ENCODE data around the gene ZNF398.

Gene ZNF398

GRCh38 chr7:149156898-149157297 lies 9.6 kb downstream of the ZNF398 start:
- no peak for TF ChIP-seq CTCF (IDR thresholded peaks at IDR 0.05; ENCODE audit: low read depth, low read length, missing control alignments)
- Histone ChIP-seq H3K27me3 (replicated peaks) (no peaks in the 10 kb centered on the region), H3K27ac (no peak overlapping the region), H3K4me3 (ENCODE audit: low read depth, low read length) (no peak overlapping the region), H3K36me3 (replicated peaks) (peaks cover 25% of the 10 kb centered on the region)
- in situ Hi-C loops (cut with HindIII; ENCODE audit: low pct_ligation_motif_present, low sequenced_read_pairs) = no loop called here
- DNase-seq = no peak

DNA sequence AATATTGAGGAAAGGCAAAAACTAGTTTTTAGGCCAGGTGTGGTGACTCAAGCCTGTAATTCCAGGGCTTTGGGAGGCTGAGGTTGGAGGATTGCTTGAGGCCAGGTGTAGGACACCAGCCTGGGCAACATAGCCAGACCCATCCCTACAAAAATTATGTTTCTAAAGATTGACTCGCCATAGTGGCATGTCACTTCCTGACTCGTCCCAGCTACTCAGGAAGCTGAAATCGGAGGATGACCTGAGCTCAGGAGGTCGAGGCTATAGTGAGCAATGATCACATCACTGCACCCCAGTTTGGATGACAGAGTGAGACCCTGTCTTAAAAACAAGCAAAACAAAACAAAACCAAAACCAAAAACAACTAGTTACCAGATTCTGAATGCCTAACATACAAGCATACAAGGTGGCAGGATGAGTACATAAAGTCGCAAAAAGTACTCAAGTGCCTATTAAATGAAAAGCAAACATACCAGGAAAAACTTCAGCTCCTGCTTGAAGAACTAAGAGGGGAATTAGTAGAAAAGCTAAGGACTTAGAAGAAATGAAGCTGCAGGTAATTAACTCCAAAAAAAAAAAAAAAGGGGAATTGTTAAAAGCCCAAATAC lies 14.1 kb downstream of the ZNF398 start:
- in situ Hi-C loops (cut with HindIII; ENCODE audit: low pct_ligation_motif_present, low sequenced_read_pairs) = no loop called here
- Histone ChIP-seq H3K4me3 (ENCODE audit: low read depth, low read length) (no peak overlapping the region), H3K27me3 (replicated peaks) (no peaks in the 10 kb centered on the region), H3K36me3 (replicated peaks) (peaks cover 28% of the 10 kb centered on the region), H3K27ac (no peak overlapping the region)
- no peak for DNase-seq
- no peak for TF ChIP-seq CTCF (IDR thresholded peaks at IDR 0.05; ENCODE audit: low read depth, low read length, missing control alignments)

GRCh38 chr7:149166142-149166541 lies 18.9 kb downstream of the ZNF398 start:
- no peak for DNase-seq
- no peak for TF ChIP-seq CTCF (IDR thresholded peaks at IDR 0.05; ENCODE audit: low read depth, low read length, missing control alignments)
- Histone ChIP-seq H3K36me3 (replicated peaks) (peaks cover 47% of the 10 kb centered on the region), H3K4me3 (ENCODE audit: low read depth, low read length) (no peak overlapping the region), H3K27ac (no peak overlapping the region), H3K27me3 (replicated peaks) (no peaks in the 10 kb centered on the region)
- in situ Hi-C loops (cut with HindIII; ENCODE audit: low pct_ligation_motif_present, low sequenced_read_pairs) = no loop called here

DNA sequence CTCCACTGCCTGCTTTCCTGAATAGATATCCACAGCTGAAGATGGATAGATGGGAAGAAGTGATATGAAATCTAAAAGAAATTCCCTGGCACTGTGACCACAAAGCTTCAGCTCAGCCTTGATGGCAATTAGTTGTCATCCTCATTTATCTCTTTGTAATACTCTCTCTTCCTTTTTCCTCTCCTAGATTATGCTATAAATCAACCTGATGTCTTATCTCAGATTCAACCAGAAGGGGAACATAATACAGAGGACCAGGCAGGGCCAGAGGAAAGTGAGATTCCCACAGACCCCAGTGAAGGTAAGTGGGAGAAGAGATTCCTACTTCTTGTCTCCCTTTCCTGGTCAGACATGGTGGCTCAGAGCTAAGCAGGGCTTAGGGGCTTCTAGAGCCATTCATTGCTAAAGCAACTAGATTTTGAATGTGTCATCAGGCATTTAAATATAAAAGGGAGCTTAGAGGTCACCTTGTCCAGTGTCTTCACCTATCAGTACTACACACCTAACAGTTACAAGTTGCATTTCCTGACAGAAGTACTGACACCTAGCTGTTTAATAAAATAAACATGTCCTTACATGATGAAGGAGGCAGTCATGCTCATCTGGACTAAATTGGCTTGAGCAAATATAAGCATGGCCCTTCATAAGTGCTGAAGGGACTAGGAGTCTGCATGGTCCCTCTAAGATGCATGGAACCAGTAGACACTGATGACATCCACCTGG lies 19.5 kb downstream of the ZNF398 start:
- Histone ChIP-seq H3K36me3 (replicated peaks) (peaks cover 46% of the 10 kb centered on the region), H3K4me3 (ENCODE audit: low read depth, low read length) (no peak overlapping the region)
- in situ Hi-C loops (cut with HindIII; ENCODE audit: low pct_ligation_motif_present, low sequenced_read_pairs) = no loop called here

GRCh38 chr7:149171892-149172533 lies 24.8 kb downstream of the ZNF398 start:
- Histone ChIP-seq H3K27me3 (replicated peaks) (no peaks in the 10 kb centered on the region), H3K36me3 (replicated peaks) (peaks cover 49% of the 10 kb centered on the region), H3K4me3 (ENCODE audit: low read depth, low read length) (no peak overlapping the region), H3K27ac (no peak overlapping the region)
- in situ Hi-C loops (cut with HindIII; ENCODE audit: low pct_ligation_motif_present, low sequenced_read_pairs) = no loop called here
- no peak for DNase-seq
- TF ChIP-seq CTCF (IDR thresholded peaks at IDR 0.05; ENCODE audit: low read depth, low read length, missing control alignments) = no peak

More for the DNA sequence above, 19.5 kb downstream of the ZNF398 start:
- Histone ChIP-seq H3K27me3 (replicated peaks) (no peaks in the 10 kb centered on the region), H3K27ac (no peak overlapping the region)
- DNase-seq = no peak
- TF ChIP-seq CTCF (IDR thresholded peaks at IDR 0.05; ENCODE audit: low read depth, low read length, missing control alignments) = no peak
